ENCODE results near the gene NRXN3. TPM values are rescaled to one million over a fixed set of nuclear protein-coding genes. Genes with fewer than 3 reads are reported as not detected.

Gene NRXN3
- total and polyA plus RNA-seq, 2 of the 13 experiments (the other 11 are each of a cell fraction or from before 2014, with no cell fraction given): 0.03 TPM; not detected in 1

DNA sequence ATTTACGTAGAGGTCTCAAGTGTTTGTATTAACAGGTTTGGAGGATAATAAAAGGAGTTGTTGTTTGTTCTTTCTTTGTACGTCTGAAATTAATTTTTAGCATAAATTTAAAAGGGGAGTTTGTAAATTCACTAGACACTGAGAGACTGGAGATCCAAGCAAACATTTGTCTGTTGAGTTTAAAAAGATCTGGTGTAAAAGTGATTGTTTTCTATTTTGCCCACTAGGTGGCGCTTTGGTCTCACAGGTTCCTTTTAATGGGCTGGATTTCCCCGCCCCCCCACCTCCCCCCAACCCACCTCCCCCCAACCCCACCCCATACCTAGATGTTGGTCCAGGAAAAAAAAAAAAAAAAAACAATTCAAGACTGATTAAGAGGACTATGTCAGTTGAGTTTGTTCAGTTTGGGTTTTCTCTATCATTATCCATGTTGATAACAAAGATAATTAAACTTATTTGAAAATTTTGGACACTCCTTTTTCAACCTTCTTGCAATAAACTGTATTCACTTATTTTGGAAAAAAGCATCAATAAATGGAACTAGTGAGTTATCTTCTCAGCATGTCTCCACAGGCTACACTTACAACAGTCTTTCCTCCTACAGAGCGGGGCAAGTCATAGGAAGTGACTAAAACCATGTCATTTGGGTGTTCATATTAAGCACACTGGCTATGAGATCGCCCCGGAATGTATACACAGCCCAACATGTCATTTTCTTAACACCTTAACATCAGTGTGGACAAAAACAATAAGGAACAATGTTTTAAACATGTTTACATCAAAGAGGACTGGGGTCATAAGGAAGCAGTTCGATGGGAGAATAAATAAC lies 841.1 kb downstream of the NRXN3 start:
- POLR2A ChIA-PET: no interaction called here
- H3K9ac ChIP-seq (ENCODE audit: insufficient read depth, low read depth, low read length): no peak overlapping the region
- no peak for FAIRE-seq
- in situ Hi-C loops (cut with HindIII; ENCODE audit: extremely low pct_ligation_motif_present, low pct_unique_long_range_greater_than_20kb): no loop called here
- no peaks in the 10 kb centered on the region for H4K20me1 ChIP-seq (ENCODE audit: insufficient read depth, low read length)
- no peak overlapping the region for H3K4me3 ChIP-seq (replicated peaks in 1 of 3; ENCODE audit: insufficient read depth in 1 of 3, low read depth in 2 of 3, low read length in 3 of 3)
- H3K79me2 ChIP-seq (ENCODE audit: insufficient read depth, low read length): no peaks in the 10 kb centered on the region
- ATAC-seq: no peak
- no peak overlapping the region for H2AFZ ChIP-seq (ENCODE audit: low read length)
- BruUV-seq (replicated peaks): no TSS peak
- H3K27me3 ChIP-seq (ENCODE audit: control insufficient read depth in 1 of 2, insufficient read depth in 2 of 2, low read length in 2 of 2): no peaks in the 10 kb centered on the region
- peak; percentile 25; the same call in 1 of the 2 replicates for TF ChIP-seq STAG1 (CRISPR knock-in tag; IDR thresholded peaks at IDR 0.05)
- TF ChIP-seq HOXD1 (CRISPR knock-in tag; IDR thresholded peaks at IDR 0.05): no peak
- TF ChIP-seq, protein P1, sequence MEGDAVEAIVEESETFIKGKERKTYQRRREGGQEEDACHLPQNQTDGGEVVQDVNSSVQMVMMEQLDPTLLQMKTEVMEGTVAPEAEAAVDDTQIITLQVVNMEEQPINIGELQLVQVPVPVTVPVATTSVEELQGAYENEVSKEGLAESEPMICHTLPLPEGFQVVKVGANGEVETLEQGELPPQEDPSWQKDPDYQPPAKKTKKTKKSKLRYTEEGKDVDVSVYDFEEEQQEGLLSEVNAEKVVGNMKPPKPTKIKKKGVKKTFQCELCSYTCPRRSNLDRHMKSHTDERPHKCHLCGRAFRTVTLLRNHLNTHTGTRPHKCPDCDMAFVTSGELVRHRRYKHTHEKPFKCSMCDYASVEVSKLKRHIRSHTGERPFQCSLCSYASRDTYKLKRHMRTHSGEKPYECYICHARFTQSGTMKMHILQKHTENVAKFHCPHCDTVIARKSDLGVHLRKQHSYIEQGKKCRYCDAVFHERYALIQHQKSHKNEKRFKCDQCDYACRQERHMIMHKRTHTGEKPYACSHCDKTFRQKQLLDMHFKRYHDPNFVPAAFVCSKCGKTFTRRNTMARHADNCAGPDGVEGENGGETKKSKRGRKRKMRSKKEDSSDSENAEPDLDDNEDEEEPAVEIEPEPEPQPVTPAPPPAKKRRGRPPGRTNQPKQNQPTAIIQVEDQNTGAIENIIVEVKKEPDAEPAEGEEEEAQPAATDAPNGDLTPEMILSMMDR (CRISPR knock-in tag; IDR thresholded peaks at IDR 0.05): peak; percentile 29
- TF ChIP-seq ZNF598 (CRISPR knock-in tag; IDR thresholded peaks at IDR 0.05; ENCODE audit: borderline replicate concordance): no peak
- peak; percentile 29 for TF ChIP-seq HNRNPK (IDR thresholded peaks at IDR 0.05; ENCODE audit: low read depth, low read length, poor library complexity, severe bottlenecking)
- no peak for TF ChIP-seq NKX3-1 (CRISPR knock-in tag; IDR thresholded peaks at IDR 0.05)
- no peak for TF ChIP-seq KDM3A (CRISPR knock-in tag; IDR thresholded peaks at IDR 0.05; ENCODE audit: low read depth)
- no peak for TF ChIP-seq RARG (CRISPR knock-in tag; IDR thresholded peaks at IDR 0.05; ENCODE audit: low read depth)
- no peak for TF ChIP-seq ZNF562 (CRISPR knock-in tag; IDR thresholded peaks at IDR 0.05; ENCODE audit: borderline replicate concordance)
- no peak for TF ChIP-seq GTF3A (CRISPR knock-in tag; conservative IDR thresholded peaks at IDR 0.05)
- H3K27ac ChIP-seq (ENCODE audit: extremely low read length, insufficient read depth, low read length): no peak overlapping the region
- intact Hi-C loops (cut with micrococcal nuclease; ENCODE audit: unreplicated experiment): loop anchor here (2.0 kb wide), 1 partner anchor 1839 kb away; no protein-coding TSS in a partner anchor
- H3K36me3 ChIP-seq (replicated peaks in 1 of 2; ENCODE audit: control insufficient read depth in 1 of 2, insufficient read depth in 2 of 2, low read length in 2 of 2): no peaks in the 10 kb centered on the region
- H3K4me1 ChIP-seq (ENCODE audit: insufficient read depth, low read length): no peaks in the 10 kb centered on the region
- CTCF ChIA-PET (ENCODE audit: low intra/inter-chr PET ratio, low total read pairs): no interaction called here
- 28% methylated on average over 8 of the region's 8 CpGs for WGBS (ENCODE audit: low lambda C conversion rate)
- H3K9me3 ChIP-seq (ENCODE audit: low read length): peaks cover 4% of the 10 kb centered on the region; the same call in 1 of the 2 replicates
- H3K4me2 ChIP-seq (ENCODE audit: low read depth, low read length): no peak overlapping the region
- DNase-seq (ENCODE audit: low spot score): peak; percentile 8

Measured in HepG2 (cell line).